GM21381 (cell line): Measurements from ENCODE around the gene SRGAP1.
A peak's percentile ranks its signal among the peaks of the same experiment; 100 is the strongest.

ENCODE experiments used
- ATAC-seq: cut with Tn5 transposase; IDR thresholded peaks from one replicate; pipeline ENCODE4 v1.9.1; 2021; ENCODE audit warnings: mild to moderate bottlenecking, moderate library complexity; ENCODE audit not compliant: unreplicated experiment

Gene SRGAP1

DNA sequence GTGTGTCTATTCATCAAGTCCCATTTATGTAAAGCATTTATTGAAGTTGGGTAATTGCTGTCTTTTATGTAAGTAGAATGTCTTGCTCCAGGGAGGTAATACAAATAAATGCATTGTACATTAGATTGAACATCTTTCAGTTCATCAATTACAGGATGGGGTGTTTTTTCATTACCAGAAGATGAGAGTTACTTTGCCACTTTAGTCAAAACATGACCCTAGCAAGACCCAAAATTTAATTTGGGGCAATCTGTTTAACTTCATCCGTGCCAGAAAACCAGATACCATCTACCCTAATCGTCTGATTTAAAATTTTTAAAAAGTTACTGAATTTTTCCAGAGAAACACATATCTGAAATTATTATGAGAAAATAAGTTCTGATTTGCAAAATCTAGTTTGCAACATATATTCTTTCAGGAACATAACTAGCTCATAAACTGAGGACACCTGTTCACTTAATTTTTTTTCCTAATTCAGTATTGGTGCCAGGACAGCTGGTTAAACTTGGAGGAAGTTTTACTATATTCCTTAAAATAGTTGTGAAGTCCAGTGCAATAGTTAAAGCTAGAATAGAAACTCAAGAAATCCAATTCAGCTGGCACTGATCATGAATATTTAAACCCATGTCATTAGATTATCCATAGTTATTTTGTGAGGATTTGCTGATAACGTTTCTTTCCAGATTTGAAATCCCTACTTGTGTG lies 114.5 kb downstream of the SRGAP1 start:
- ATAC-seq, result no peak

DNA sequence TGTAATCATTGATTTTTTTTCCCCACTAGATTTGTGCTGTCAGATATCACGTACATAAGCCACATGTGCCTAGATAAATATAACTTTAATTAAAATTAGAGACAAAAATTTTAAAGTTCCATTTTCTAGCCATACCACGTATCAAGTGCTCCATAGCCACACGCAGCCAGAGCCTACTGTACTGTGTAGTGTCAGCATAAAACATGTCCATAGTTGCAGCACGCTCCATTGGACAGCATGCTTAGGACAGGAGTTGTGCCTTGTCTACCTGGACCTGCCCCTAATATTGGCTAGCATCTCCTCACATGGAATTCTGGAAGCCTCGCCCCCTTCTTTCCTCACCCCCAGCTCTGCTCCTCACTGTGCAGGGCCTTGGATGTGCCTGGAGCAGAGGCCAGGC lies 116.5 kb downstream of the SRGAP1 start:
- no peak for ATAC-seq

DNA sequence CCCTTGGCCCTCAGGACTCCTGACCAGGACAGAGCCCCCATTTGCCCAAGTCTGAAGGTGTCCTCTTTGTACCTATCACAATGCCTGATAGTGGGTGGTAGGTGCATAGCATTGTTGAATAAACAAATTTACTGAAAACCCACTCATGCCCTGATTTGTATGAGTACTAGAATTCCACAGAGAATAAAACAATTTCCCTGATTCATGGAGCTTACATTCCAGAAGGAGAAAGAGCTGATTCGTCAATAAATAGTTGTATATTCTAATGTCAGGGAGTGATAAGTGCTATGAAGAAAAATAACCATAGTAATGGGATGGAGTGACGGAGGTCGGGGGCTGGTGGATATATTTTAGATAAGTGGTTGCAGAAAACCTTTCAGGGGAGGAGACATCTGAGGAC lies 117.0 kb downstream of the SRGAP1 start:
- no peak for ATAC-seq

DNA sequence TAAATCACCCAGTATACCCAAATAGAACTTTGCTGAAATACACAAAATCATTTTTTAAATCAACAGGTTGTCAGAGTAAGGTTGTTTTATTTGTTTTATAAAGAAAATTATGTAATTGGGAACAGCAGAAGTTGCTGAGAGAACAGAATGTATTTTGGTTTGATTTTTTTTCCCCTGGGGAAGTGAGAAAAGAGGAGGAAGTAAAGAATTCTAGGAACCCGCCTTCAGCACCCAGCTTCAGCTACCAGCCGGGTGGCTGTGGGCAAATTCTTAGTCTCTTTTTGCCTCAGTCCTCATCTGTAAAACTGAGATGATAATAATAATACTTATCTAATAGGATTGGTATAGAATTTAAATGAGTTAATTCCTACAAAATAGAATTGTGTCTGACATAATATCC lies 119.4 kb downstream of the SRGAP1 start:
- ATAC-seq, result no peak

DNA sequence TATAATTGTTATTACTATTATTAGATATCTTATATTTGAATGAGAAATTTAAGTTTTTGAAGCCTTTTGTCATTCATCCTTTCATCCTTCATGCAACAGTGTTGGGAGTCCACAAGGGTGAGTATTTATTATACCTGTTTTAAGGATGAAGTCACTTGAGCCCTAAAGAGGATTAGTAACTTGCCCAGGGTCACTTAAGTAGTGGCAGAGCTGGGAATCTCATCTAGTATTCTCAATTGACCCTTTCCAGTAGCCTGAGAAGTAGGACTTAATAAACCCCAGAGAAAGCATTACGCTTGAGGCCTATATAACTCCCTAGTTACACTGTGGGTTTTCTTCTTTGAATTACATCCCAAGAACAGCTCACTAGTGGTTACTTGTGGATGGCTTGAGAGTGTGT lies 119.8 kb downstream of the SRGAP1 start:
- ATAC-seq, result no peak

DNA sequence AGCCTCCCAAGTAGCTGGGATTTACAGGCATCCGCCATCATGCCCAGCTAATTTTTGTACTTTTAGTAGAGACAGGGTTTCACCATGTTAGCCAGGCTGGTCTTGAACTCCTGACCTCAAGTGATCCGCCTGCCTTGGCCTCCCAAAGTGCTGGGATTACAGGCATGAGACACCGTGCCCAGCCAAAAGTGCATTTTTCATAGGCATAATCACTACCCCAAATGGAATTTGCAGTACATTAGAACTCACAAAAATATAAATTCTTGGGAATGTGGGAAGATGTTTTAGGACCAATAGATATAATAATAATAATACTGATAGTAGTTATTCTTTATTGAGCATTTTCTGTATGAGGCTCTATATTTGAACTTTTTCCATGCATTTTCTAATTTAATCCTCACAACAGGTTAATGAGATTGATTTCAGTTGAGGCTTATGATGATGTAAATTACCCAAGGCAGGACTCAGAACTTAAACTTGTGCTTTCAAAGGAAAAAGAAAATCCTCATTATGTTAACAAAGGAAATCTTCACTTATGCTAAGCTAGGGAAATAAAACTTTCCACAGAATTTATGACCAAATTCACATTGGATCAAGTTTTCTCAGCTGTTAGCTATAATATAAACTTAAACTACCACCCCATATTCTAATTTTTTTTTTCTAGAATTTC lies 121.6 kb downstream of the SRGAP1 start:
- ATAC-seq, result no peak

DNA sequence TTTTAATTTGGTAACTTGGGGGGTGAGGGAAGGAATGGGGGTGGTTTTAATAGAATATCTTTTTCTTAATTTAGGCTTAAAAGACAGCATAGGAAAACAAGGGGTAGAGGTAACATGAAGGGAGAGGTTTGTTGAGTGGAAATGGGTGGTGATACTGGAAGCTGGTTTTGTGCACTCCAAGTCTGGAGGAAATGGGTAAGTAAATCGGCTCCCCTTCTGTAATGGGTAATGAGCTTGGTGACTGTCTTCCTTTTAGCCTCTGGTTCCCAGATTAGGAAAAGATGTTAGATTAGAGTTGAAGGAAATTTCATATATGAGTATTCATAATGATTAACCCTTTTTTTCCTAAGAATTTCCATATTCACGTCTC lies 122.1 kb downstream of the SRGAP1 start:
- ATAC-seq, result no peak

DNA sequence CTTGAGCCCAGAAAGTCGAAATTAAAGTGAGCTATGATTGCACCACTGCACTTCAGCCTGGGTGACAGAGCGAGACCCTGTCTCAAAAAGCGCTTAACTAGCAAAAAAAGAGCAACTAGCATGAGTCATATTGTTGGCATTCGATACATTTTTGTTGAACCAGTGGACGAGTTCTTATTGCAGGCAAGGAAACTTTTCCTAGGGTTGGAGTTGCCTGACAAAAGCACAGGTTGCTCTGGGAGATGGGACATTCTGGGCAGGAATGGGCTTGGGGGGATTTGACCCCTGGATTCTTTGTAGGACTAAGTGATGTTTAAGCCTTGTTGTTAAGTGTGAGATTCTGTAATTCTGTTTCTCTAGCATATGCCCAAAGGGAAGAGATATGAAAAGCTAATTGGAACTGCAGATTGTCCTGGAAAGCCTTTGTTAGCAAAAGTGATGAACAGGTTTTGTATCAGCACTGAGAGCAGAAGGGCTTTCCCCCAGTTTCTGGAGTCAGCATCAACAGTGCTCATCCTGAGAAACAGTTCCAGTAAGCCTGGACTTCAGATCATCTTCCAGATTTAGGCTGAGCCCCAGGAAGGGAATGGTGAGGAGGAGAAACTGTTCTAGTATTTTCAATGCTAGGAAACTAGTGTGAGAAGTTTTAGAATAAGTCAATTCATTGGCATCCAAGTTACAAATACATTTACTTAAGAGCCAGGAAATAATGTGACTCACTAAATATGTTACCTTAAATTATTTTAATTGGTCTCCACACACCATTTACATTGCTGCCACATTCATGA lies 123.1 kb downstream of the SRGAP1 start:
- no peak for ATAC-seq

DNA sequence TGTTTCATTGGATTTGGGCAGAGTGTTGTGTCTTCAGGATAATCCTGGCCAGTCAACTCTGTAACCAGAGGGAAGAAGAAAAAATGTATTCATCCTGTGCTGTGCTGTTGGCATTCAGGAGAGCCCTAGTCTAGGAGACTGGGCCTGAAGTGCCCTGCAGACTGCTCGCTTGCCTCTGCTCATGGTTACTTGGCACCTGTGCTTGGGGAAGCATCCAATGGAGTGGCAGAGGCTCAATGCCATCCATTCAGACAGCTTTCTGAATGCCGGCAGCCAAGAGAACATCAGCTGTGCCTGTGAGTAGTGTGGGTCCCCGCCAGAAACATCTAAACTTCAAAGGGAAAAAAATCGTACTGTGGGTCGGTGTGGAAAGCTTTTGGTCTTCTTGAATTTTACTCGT lies 124.2 kb downstream of the SRGAP1 start:
- ATAC-seq, result no peak

DNA sequence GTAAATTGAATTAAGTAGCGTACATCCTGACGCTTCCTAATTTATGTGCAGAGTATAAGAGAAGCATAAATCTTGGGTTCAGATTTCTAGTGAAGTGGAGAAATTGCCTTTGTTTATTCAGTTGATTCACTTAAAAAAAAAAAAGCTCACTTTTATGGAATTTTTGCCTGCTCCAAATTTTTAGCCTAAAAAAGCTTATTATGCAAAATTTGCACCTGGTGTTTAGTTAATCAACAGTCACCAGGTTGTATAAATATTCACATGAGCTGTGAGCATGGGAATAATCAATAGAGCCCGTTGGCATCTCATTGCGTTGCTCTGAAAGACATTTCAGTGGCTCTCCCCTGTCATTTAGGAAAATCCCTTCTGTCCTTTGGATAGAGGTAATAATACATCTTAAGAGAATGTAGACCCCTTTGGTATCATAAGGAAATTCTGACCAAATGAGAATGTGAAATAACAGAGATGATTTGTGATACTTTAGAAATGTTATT lies 132.4 kb downstream of the SRGAP1 start:
- ATAC-seq, result no peak

DNA sequence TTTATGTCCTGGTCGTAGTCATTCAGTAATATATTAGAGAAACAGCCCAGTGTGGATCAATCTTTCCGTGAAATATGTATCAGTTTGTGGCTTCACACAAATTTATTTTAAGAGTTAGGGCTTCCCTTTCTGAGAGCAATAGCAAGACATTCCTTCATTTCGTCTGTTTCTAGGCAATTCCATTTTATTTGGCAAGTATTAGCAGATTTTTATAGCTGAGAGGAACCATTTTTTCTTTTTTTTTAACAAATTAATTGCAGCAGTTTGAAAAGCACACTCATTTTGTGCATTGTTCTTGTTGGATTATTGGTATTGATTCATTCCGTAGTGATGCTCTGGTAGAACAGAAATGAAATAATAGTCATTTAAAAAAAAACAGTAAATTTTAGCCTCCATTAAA lies 132.9 kb downstream of the SRGAP1 start:
- ATAC-seq, result no peak

DNA sequence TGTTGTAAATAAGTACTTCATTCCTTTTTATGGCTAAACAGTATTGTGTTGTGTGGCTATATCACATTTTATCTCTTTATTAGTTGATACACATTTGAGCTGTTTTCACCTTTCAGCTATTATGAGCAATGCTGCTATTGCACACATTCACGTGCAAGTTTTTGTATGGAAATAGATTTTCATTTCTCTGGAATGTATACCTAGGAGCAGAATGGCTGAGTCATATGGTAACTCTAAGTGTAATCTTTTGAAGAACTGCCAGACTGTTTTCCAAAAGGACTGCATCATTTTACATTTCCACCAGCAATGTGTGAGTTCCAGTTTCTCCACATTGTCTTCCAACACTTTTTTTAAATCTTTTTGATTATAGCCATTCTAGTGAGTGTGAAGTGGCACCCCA lies 134.0 kb downstream of the SRGAP1 start:
- ATAC-seq, result no peak

DNA sequence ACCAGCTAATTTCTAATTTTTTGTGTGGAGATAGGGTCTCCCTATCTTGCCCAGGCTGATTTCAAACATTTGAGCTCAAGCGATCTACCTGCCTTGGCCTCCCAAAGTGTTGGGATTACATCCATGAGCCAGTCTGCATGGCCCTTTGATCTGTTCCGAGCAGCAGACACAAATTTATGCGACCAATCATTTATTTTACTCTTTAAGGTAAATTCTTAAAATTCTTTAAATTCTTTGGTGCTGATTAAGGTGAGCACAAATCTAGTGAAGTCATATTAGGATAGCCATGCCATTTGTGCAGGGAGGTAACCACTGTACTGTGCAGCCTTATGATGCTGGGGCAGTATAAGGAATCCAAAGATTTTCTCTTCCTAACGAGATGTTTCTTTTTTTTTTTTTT lies 135.7 kb downstream of the SRGAP1 start:
- no peak for ATAC-seq

DNA sequence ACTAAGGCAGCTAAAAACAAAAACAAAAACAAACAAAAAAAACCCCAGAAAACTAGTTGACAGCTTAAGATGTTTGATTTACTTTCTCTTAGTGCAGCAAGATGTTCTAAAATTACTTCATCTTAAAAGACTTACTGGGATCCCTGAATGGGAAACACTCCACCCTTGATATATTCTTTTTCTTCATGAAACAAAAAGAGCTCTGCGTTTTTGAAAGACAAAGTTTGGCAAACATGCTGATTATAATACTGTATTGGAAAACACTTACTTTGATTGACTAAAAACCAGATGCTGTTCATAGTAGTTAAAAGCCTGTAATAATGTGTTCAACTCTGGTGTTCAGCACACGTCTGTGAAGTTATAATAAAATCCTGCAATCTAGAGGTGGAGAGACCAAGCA lies 136.8 kb downstream of the SRGAP1 start:
- ATAC-seq, result no peak

DNA sequence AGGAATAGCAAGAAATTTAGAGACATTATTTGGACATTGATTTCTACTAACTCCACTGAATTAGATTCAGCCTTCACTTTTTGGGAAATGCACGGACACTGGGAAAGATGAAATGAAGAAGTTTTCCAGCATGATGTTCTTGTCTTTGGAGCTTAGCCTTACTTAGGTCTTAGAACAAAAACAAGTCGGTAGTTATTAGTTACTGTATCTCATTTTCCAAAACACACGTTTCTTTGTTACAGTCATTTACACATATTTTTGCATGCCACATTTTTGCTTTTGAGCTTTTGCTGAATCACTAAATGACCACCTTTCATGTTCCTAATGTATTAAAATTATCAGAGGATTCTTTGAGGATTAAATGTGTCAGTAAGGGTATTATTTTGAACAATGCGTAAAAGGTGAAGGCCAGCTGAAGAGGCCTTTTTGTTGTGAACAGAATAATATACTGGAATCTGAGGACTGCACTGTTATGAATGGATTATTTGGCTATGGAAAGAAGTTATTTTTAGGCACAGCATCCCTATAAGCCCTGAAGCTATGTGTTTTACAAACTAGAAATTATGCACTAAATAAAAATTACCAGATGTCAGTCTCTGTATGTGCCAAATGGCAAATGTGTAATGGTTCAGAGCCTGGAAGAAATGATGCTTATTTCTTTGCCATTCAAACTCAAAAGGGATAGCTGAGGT lies 138.2 kb downstream of the SRGAP1 start:
- ATAC-seq, result no peak

DNA sequence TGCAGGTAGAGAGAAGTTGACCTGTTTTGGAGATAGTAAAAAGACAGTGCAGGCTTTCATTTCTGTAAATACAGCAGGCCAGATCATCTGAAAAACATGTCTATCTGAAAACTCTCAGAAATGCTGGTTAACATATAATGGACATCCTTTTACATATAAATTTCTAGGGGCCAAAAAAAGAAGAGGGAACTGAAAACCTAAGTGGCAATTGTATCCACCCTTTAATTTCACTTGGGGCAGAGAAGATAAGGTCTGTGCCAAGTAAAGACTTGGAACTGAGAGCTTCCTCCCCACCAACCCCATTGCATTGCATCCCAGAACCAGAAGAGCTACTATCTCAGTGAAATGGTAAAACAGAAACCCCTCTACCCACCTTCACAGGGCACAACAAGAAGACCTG lies 141.0 kb downstream of the SRGAP1 start:
- peak; percentile 69 for ATAC-seq

DNA sequence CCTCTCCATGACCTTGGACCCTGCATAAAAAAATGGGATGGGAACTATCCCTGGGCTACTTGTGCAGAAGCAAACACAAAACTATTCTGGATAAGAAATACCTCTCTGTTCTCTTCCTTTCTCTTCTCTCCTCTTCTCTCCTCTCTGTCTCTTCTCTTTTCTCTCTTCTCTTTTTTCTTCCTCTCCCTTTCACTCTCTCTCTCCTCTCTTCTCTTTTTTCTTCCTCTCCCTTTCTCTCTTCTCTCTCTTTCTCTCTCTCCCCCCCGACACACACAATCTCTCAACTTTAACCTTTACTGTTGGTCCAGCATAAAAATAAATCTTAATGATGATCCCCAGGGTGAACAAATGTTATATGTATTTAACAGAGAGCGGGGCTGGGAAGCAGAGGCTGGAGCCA lies 141.4 kb downstream of the SRGAP1 start:
- ATAC-seq, result no peak

DNA sequence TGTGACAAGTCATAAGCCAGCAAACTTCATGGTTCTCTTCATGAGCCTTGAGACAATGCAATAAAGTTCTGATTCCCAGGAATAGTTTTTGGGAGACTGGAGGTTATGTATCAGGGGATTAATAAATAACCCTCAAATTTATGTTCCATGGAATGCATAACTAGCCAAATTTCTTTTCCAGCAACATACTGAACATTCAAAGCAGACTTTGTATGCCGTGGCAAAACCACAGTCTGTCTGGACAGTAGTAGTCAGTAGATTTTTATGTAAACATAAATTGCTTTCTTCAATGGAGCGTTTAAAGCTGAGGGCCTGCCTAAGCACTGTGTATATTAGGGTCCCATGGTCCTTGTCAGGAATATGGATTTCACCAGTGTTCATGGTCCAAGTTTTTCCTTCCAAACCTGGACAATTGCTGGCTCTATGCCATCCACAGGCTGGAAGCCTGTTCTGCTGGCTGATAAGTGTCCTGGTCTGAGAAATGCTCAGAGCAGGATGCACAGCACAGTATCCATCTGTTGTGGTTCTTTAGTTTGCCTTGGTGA lies 144.9 kb downstream of the SRGAP1 start:
- no peak for ATAC-seq

DNA sequence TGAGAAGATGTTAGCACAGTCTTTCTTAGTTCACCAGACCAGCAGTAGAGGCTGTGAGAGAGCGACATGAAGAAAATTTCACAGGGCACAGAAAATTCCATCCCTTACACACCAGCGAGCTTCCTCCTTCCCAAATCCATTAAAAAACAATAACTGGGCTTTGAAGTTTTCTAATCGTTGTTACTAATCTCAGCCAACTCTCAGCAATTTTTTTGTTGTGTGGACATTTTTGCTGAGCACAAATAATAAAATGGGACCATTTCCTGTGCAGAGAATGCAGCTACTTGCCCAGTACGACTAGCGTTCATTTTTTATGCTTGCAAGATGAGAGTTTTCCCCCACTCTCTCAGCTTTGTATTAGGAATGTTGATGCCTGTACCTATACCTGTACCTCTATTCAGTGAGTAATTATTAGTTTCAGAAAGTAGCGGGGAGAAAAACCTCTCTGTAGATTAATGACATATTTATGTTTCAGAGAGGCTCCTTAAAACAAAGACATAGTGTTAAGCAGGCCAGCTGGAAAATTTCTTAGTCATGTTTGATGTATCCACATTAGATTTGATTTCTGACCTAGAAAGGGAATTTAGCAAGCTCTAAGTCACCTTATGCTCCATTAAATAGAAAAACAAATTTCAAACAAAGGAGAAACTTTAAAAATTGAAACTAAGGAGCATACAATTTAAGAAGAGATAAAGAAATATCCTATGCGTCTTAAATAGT lies 146.5 kb downstream of the SRGAP1 start:
- ATAC-seq, result no peak

DNA sequence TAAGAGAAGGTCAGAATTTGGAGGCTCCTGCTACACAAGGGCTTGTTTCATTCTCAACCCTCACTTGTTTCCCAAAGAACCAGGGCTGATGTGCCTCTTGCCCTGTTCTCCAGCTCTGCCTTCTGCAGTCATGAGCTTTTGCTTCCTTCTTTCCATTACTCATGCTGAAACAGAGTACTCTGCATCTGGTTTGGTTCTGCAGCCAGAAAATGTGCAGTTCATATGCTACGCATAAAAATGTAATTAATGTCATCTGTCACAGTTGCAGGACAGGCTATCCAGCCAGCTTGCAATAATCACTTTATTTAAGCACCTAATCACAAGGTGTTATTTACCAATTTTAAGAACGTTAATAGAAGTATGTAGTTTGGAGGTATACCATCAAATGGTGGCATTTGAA lies 150.2 kb downstream of the SRGAP1 start:
- no peak for ATAC-seq
